Liver (tissue), 9 donors: ENCODE measurements around the gene TRIM15. TPM values are rescaled to one million over a fixed set of nuclear protein-coding genes. Genes with fewer than 3 reads are reported as not detected.

Source experiments
- DNase-seq: peaks from one replicate; pipeline ENCODE4 v3.0.0-alpha.2; 2017; ENCODE audit warnings: low spot score
- H3K27ac ChIP-seq, 2 donors: one replicate each; pipeline ENCODE4 v1.7.0; 2013; ENCODE audit warnings: inconsistent platforms in 2 of 2, low read length in 2 of 2, control low read depth in 1 of 2, low read depth in 1 of 2, mild to moderate bottlenecking in 1 of 2
- H3K27me3 ChIP-seq, 4 donors: one replicate each; pipeline versions ENCODE4 v1.6.1 to v1.7.0; 2013; ENCODE audit warnings: low read length in 3 of 4, inconsistent platforms in 1 of 4, mild to moderate bottlenecking in 1 of 4, moderate library complexity in 1 of 4; ENCODE audit not compliant: control insufficient read depth in 4 of 4, insufficient read depth in 4 of 4
- H3K36me3 ChIP-seq, 4 donors: one replicate each; pipeline versions ENCODE4 v1.6.1 to v1.7.0; 2013; ENCODE audit warnings: low read length in 3 of 4, mild to moderate bottlenecking in 3 of 4, low read depth in 1 of 4, moderate library complexity in 1 of 4; ENCODE audit not compliant: control insufficient read depth in 4 of 4, insufficient read depth in 3 of 4
- H3K4me1 ChIP-seq, 4 donors: one replicate each; pipeline versions ENCODE4 v1.6.1 to v1.7.0; 2013; ENCODE audit warnings: low read length in 3 of 4, mild to moderate bottlenecking in 3 of 4, moderate library complexity in 1 of 4; ENCODE audit not compliant: control insufficient read depth in 4 of 4, insufficient read depth in 4 of 4
- H3K4me3 ChIP-seq, 3 donors: one replicate each; pipeline versions ENCODE4 v1.6.1 to v1.7.0; 2013; ENCODE audit warnings: low read length in 3 of 3, control low read depth in 1 of 3, low read depth in 1 of 3, mild to moderate bottlenecking in 1 of 3
- H3K9ac ChIP-seq, 2 donors: one replicate each; pipeline ENCODE4 v1.7.0; 2013; ENCODE audit warnings: low read length in 2 of 2, mild to moderate bottlenecking in 2 of 2, moderate library complexity in 2 of 2, control low read depth in 1 of 2, low read depth in 1 of 2
- H3K9me3 ChIP-seq, 4 donors: one replicate each; pipeline versions ENCODE4 v1.6.1 to v1.7.0; 2013; ENCODE audit warnings: low read length in 3 of 4; ENCODE audit not compliant: control insufficient read depth in 4 of 4
- EGR1 ChIP-seq, 2 donors: IDR thresholded peaks; 2 replicates each; pipeline ENCODE4 v1.6.1; 2016 to 2018; ENCODE audit warnings: antibody characterized with exemption in 2 of 2, low read depth in 2 of 2
- FOXA1 ChIP-seq: IDR thresholded peaks from 2 replicates; pipeline ENCODE4 v1.6.1; 2016; ENCODE audit warnings: antibody characterized with exemption
- FOXA2 ChIP-seq: IDR thresholded peaks from 2 replicates; pipeline ENCODE4 v1.6.1; 2016; ENCODE audit warnings: antibody characterized with exemption
- GABPA ChIP-seq, 2 donors: IDR thresholded peaks in 1 of 2; conservative IDR thresholded peaks in 1 of 2; 2 replicates each; pipeline ENCODE4 v1.6.1; 2016; ENCODE audit warnings: antibody characterized with exemption in 2 of 2, mild to moderate bottlenecking in 1 of 2, moderate library complexity in 1 of 2
- HNF4A ChIP-seq, 2 donors: conservative IDR thresholded peaks; 2 replicates each; pipeline ENCODE4 v1.6.1; 2016; ENCODE audit warnings: antibody characterized with exemption in 2 of 2, mild to moderate bottlenecking in 2 of 2
- HNF4G ChIP-seq: IDR thresholded peaks from 2 replicates; pipeline ENCODE4 v1.6.1; 2016; ENCODE audit warnings: antibody characterized with exemption
- JUND ChIP-seq, 2 donors: IDR thresholded peaks; 2 replicates each; pipeline ENCODE4 v1.6.1; 2016; ENCODE audit warnings: antibody characterized with exemption in 2 of 2
- NR2F2 ChIP-seq: IDR thresholded peaks from 2 replicates; pipeline ENCODE4 v1.6.1; 2016; ENCODE audit warnings: antibody characterized with exemption
- RAD21 ChIP-seq, 2 donors: IDR thresholded peaks; 2 replicates each; pipeline ENCODE4 v1.6.1; 2016; ENCODE audit warnings: antibody characterized with exemption in 2 of 2, mild to moderate bottlenecking in 2 of 2
- RXRA ChIP-seq, 2 donors: IDR thresholded peaks; 2 replicates each; pipeline ENCODE4 v1.6.1; 2017 to 2018; ENCODE audit warnings: antibody characterized with exemption in 2 of 2, mild to moderate bottlenecking in 1 of 2
- SP1 ChIP-seq: IDR thresholded peaks from 2 replicates; pipeline ENCODE4 v1.6.1; 2018; ENCODE audit warnings: antibody characterized with exemption, mild to moderate bottlenecking
- TAF1 ChIP-seq: conservative IDR thresholded peaks from 2 replicates; pipeline ENCODE4 v1.6.1; 2016; ENCODE audit warnings: antibody characterized with exemption, mild to moderate bottlenecking
- YY1 ChIP-seq: IDR thresholded peaks from 2 replicates; pipeline ENCODE4 v1.6.1; 2016; ENCODE audit warnings: antibody characterized with exemption, mild to moderate bottlenecking
- WGBS: extraction: QIAGEN DNeasy Blood & Tissue Kit; methylation state at CpG from one replicate; pipeline ENCODE4 v1.1.7; 2013; 5-methylcytosine and 5-hydroxymethylcytosine counted together
- polyA plus RNA-seq, 2 donors: library from polyadenylated mRNA; stranded (reverse) in 1 of 2; unstranded in 1 of 2; fragments of 200-250 nt in 1 of 2; fragments of >200 nt in 1 of 2; fragmentation: Nextera tagmentation in 1 of 2; extraction: Ambion mirVana in 1 of 2; gene quantifications; one replicate each; pipeline versions ENCODE4 v1.2.1 to v1.2.3, GENCODE V29; 2013 to 2015
- total RNA-seq, 2 donors: library from RNA; depleted of rRNA; stranded (reverse); fragments of >200 nt; gene quantifications; one replicate each; pipeline ENCODE4 v1.2.3, GENCODE V29; 2014
- TF ChIP-seq, protein P1 (sequence below): IDR thresholded peaks from 2 replicates; pipeline ENCODE4 v1.6.1; 2016; ENCODE audit warnings: antibody characterized with exemption, mild to moderate bottlenecking
- TF ChIP-seq, protein P2 (sequence below): IDR thresholded peaks from 2 replicates; pipeline ENCODE4 v1.6.1; 2016; ENCODE audit warnings: antibody characterized with exemption
- TF ChIP-seq, protein P3 (sequence below): IDR thresholded peaks from 2 replicates; pipeline ENCODE4 v1.6.1; 2016; ENCODE audit warnings: antibody characterized with exemption
- TF ChIP-seq, protein P4 (sequence below): IDR thresholded peaks from 2 replicates; pipeline ENCODE4 v1.6.1; 2016; ENCODE audit warnings: antibody characterized with exemption
- donor health status: healthy.
- donor health status: healthy.
- donor health status: healthy.
- donor health status: healthy.
- donor health status: healthy.

The TRIM15 gene
- total and polyA plus RNA-seq, 4 donors = 1.6 to 2.8 (median 1.9) TPM

DNA sequence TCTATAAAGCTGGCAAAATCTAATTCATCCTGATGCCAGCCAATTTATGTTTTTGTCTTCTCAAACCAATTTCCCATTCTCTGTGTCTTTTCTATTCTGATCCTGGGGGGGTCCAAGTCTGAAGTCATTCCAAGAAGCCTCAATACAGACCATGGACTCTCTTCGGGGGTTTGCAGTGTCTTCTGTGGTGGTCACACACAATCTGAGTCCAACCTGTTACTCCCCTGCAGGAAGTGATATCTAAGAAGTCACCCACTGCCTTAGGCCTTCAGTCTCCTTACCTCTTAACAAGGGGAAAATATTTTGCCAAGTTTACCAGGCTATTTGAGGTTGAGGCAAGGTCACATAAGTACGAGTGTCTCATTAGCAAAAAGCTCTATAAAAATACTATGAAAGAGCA is 48.0 kb downstream of the TRIM15 start:
- no peaks in the 10 kb centered on the region for H3K27me3 ChIP-seq
- no peaks in the 10 kb centered on the region for H3K9me3 ChIP-seq
- TF ChIP-seq, protein P1, sequence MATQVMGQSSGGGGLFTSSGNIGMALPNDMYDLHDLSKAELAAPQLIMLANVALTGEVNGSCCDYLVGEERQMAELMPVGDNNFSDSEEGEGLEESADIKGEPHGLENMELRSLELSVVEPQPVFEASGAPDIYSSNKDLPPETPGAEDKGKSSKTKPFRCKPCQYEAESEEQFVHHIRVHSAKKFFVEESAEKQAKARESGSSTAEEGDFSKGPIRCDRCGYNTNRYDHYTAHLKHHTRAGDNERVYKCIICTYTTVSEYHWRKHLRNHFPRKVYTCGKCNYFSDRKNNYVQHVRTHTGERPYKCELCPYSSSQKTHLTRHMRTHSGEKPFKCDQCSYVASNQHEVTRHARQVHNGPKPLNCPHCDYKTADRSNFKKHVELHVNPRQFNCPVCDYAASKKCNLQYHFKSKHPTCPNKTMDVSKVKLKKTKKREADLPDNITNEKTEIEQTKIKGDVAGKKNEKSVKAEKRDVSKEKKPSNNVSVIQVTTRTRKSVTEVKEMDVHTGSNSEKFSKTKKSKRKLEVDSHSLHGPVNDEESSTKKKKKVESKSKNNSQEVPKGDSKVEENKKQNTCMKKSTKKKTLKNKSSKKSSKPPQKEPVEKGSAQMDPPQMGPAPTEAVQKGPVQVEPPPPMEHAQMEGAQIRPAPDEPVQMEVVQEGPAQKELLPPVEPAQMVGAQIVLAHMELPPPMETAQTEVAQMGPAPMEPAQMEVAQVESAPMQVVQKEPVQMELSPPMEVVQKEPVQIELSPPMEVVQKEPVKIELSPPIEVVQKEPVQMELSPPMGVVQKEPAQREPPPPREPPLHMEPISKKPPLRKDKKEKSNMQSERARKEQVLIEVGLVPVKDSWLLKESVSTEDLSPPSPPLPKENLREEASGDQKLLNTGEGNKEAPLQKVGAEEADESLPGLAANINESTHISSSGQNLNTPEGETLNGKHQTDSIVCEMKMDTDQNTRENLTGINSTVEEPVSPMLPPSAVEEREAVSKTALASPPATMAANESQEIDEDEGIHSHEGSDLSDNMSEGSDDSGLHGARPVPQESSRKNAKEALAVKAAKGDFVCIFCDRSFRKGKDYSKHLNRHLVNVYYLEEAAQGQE = no peak
- TF ChIP-seq YY1 (no peak), HNF4A (conservative IDR thresholded peaks at IDR 0.05) (no peak), FOXA2 (no peak), JUND (IDR thresholded peaks at IDR 0.05) (no peak), SP1 (no peak), NR2F2 (no peak), TAF1 (no peak), FOXA1 (no peak), GABPA (IDR thresholded peaks at IDR 0.05 in 1 of 2, conservative IDR thresholded peaks at IDR 0.05 in 1 of 2) (no peak), HNF4G (no peak), RXRA (IDR thresholded peaks at IDR 0.05) (no peak), RAD21 (IDR thresholded peaks at IDR 0.05) (no peak), EGR1 (IDR thresholded peaks at IDR 0.05; ENCODE audit: low read depth in 2 of 2) (no peak)
- TF ChIP-seq, protein P2, sequence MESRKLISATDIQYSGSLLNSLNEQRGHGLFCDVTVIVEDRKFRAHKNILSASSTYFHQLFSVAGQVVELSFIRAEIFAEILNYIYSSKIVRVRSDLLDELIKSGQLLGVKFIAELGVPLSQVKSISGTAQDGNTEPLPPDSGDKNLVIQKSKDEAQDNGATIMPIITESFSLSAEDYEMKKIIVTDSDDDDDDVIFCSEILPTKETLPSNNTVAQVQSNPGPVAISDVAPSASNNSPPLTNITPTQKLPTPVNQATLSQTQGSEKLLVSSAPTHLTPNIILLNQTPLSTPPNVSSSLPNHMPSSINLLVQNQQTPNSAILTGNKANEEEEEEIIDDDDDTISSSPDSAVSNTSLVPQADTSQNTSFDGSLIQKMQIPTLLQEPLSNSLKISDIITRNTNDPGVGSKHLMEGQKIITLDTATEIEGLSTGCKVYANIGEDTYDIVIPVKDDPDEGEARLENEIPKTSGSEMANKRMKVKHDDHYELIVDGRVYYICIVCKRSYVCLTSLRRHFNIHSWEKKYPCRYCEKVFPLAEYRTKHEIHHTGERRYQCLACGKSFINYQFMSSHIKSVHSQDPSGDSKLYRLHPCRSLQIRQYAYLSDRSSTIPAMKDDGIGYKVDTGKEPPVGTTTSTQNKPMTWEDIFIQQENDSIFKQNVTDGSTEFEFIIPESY = no peak
- TF ChIP-seq, protein P3, sequence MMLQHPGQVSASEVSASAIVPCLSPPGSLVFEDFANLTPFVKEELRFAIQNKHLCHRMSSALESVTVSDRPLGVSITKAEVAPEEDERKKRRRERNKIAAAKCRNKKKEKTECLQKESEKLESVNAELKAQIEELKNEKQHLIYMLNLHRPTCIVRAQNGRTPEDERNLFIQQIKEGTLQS = no peak
- peak overlapping the region in 1 of 2 donors; percentile 31 for H3K9ac ChIP-seq
- 36% methylated on average over 2 of the region's 2 CpGs for WGBS
- no peaks in the 10 kb centered on the region for H3K36me3 ChIP-seq
- peak overlapping the region in 2 of 3 donors; percentile 13 to 66 for H3K4me3 ChIP-seq
- peaks cover 13 to 64% (median 58%) of the 10 kb centered on the region in 4 donors for H3K4me1 ChIP-seq
- H3K27ac ChIP-seq = no peak overlapping the region
- DNase-seq = no peak

DNA sequence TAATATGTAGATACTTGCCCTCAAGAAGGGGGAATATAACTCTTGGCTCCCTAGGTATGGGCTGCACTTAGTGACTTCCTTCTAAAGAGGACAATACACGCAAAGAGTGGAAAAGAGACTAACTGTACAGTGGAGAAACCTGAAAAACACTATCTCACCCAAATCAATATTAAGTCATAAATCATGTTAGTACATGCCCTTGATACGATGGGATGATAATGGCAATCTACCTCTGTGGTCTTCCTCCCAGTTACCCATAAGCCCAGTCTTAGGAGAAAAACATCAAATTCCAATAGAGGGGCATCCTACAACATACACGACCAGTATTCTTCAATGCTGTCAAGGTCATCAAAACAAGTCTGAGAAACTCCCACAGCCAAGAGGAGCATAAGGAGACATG is 48.6 kb downstream of the TRIM15 start:
- peak overlapping the region; percentile 99 for H3K9ac ChIP-seq

More for the DNA sequence above, 48.6 kb downstream of the TRIM15 start:
- Histone ChIP-seq H3K4me1 (peaks cover 13 to 58% (median 52%) of the 10 kb centered on the region in 4 donors), H3K27me3 (no peaks in the 10 kb centered on the region), H3K27ac (no peak overlapping the region), H3K9me3 (no peaks in the 10 kb centered on the region), H3K36me3 (no peaks in the 10 kb centered on the region), H3K4me3 (peak overlapping the region; percentile 53 to 98 (median 66))
- no peak for DNase-seq
- no peak for TF ChIP-seq JUND (IDR thresholded peaks at IDR 0.05)
- no peak for TF ChIP-seq RXRA (IDR thresholded peaks at IDR 0.05)
- TF ChIP-seq FOXA1 = no peak
- TF ChIP-seq HNF4G = no peak
- TF ChIP-seq, protein P4, sequence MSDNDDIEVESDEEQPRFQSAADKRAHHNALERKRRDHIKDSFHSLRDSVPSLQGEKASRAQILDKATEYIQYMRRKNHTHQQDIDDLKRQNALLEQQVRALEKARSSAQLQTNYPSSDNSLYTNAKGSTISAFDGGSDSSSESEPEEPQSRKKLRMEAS = no peak
- TF ChIP-seq, protein P3 = no peak
- no peak for TF ChIP-seq SP1
- no peak for TF ChIP-seq TAF1
- WGBS = 13% methylated on average over 3 of the region's 3 CpGs
